SKM-1 treated with dmso at 0.1 percent for 144 hours (cell line): ENCODE results near the gene RBM10.

Experiments
- DNase-seq: peaks from one replicate; lab custom pipeline; 2025; ENCODE audit not compliant: unreplicated experiment; lab: John Stamatoyannopoulos, UW

The RBM10 gene

GRCh38 chrX:47194194-47194787 lies 49.3 kb downstream of the RBM10 start:
- no peak for DNase-seq

DNA sequence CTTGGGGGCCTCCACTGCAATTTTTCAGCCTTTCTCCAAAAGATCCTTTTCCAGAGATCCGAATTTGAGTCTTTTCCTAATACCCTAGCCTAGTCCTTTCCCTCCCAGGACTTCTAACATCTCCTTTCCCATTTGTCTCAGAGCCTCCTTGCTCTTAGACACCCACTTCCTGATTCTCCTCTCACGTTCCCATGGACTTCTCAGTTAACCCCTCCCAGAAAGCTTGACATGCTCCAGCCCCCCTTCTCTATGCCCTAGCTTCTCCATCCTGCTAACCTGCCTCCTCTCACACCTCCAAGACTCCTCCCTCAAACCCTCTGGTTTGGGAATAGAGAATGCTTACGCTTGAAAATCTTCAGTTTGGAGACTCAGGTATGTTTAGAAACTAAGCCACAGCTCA lies 51.1 kb downstream of the RBM10 start:
- DNase-seq: no peak

DNA sequence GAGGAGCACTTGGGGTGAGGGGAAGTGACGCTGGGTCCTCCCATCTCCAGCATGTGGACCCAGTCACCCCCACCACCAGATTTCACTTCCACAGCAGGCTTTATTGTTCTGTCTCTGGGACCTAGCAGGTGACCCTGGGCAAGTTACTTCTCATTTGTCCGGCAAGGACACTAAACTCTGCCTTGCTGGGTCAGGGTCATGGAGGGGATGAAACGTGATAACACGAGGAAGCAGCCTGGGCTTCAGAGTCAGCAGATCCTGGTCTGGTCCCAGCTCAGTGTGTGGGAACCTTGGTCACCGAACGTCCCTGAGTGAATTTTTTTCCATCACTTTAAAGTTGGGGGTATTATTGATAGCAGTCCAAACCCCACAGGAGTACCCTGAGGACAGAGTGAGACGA lies 52.5 kb downstream of the RBM10 start:
- no peak for DNase-seq

- no peak for DNase-seq
Observed at GRCh38 chrX:47198026-47198686, 53.1 kb downstream of the RBM10 start.

- no peak for DNase-seq
Observed at GRCh38 chrX:47198687-47199080, 53.7 kb downstream of the RBM10 start.

DNA sequence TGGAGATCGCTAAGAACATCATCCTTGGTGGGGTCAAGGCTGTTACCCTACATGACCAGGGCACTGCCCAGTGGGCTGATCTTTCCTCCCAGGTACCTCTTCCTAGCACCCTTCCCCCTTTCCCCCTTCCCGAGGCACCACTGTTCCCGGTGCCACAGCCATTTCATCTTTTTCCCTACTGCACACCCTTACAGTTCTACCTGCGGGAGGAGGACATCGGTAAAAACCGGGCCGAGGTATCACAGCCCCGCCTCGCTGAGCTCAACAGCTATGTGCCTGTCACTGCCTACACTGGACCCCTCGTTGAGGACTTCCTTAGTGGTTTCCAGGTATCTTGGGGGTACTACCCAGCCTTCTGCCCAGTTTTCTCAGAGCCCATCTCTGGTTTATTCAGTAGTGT lies 54.3 kb downstream of the RBM10 start:
- DNase-seq: no peak

DNA sequence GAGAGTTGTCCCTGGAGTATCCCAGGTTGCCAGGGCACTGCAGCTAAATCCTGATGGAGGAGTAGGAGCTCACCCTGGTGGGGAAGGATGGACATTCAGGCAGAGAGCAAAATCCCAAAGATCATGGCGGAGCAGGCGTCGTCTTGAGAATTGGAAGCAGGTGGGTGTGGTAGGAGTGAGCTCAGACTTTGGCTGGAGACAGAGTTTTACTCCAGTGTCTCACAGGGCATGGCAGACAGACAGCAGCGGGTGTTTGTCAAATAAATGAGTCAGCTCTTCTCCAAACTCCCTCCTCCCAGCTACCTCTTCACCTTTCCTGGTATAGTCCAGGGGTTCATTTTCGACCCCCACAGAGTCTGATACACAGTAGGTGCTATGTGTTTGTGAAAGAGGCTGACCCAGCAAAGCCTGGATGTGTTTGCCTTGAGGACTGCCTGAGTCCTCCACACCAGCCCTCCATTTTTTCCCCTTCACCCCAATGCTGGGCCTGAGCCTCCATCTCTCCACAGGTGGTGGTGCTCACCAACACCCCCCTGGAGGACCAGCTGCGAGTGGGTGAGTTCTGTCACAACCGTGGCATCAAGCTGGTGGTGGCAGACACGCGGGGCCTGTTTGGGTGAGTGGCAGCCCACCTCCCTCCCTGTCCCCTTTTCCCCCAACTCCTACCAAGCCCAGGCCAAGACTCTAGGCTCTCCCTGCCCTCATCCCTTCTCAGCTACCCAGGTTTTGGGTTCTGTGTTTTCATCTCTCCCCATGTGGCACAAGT lies 55.5 kb downstream of the RBM10 start:
- no peak for DNase-seq

GRCh38 chrX:47201345-47201944 lies 56.4 kb downstream of the RBM10 start:
- no peak for DNase-seq

- DNase-seq: no peak
Observed at GRCh38 chrX:47202316-47202715, 57.3 kb downstream of the RBM10 start.

- DNase-seq: no peak
Observed at GRCh38 chrX:47202877-47203276, 57.9 kb downstream of the RBM10 start.

GRCh38 chrX:47204970-47205369 lies 59.9 kb downstream of the RBM10 start:
- DNase-seq: no peak

DNA sequence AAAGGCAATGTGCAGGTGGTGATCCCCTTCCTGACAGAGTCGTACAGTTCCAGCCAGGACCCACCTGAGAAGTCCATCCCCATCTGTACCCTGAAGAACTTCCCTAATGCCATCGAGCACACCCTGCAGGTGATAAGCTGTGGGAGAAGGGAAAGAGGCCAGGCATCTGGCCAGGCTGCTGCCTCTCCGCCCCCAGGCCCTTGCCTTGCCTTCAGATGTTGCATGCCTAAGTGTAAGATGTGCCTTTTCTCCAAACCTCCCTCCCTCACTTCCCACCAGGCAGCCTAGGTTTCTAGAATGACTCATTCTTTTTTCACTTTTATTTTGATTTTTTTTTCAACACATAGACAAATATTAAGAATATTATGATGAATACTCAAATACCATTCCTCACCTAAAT lies 61.3 kb downstream of the RBM10 start:
- DNase-seq: no peak

DNA sequence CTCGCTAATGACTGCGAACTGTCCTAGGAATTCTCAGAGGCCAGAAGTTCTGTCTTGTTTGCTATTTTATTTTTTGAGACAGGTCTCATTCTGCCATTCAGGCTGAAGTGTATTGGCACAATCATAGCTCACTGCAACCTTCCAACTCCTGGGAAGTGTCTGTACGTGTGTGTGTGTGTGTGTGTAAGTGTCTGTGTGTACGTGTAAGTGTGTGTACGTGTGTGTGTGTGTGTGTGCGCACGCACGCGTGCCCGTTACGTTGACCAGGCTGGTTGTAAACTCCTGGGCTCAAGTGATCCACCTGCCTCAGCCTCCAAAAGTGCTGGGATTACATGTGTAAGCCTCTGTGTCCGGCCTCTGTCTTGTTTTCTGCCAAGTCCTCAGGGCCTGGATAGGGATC lies 63.1 kb downstream of the RBM10 start:
- DNase-seq: no peak

DNA sequence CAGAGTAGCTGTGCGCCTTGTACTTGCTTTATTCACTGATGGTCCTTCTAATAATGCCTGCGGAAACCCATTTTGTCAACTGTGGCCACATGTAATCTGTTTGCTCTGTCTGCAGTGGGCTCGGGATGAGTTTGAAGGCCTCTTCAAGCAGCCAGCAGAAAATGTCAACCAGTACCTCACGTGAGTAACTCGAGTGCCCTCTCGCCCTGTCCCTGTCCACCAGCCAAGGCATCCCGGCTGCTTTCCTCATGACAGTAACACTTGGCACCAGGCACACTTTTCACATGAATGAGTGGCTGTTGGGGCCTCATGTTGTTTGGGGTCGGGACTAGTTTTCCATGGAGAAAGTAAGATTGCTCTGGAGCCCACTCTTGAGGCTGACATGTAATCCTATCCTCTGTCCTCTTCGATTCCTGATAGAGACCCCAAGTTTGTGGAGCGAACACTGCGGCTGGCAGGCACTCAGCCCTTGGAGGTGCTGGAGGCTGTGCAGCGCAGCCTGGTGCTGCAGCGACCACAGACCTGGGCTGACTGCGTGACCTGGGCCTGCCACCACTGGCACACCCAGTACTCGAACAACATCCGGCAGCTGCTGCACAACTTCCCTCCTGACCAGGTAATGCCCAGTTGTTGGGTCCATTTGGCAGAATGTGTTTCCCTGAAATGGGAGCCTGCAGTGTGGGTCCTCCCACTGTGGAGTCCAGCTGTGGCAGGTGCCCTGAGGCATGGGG lies 64.7 kb downstream of the RBM10 start:
- DNase-seq: no peak

DNA sequence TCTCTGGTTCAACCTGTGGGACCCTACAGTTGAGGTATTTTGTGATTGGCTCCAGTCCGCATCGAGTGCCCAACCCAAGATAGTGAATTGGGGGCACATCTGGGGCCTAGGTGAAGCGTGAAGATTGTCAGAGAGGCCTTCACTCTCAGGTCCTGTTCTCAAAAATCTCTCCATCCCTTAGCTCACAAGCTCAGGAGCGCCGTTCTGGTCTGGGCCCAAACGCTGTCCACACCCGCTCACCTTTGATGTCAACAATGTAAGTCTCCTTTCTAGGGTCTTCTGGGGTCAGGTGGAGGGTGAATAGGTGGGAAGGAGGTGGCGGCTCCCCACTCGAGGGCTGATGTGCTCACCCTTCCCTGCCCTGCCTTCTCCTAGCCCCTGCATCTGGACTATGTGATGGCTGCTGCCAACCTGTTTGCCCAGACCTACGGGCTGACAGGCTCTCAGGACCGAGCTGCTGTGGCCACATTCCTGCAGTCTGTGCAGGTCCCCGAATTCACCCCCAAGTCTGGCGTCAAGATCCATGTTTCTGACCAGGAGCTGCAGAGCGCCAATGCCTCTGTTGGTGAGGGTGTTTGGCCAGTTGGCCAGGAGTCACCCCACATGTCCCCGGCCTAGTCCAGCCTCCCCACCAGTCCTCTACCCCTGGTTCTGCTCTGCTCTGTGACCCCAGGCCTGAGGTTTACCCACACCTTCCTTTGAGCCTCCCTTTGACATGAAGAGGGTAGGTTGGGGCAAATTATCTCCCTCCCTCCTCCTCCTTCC lies 65.8 kb downstream of the RBM10 start:
- no peak for DNase-seq

DNA sequence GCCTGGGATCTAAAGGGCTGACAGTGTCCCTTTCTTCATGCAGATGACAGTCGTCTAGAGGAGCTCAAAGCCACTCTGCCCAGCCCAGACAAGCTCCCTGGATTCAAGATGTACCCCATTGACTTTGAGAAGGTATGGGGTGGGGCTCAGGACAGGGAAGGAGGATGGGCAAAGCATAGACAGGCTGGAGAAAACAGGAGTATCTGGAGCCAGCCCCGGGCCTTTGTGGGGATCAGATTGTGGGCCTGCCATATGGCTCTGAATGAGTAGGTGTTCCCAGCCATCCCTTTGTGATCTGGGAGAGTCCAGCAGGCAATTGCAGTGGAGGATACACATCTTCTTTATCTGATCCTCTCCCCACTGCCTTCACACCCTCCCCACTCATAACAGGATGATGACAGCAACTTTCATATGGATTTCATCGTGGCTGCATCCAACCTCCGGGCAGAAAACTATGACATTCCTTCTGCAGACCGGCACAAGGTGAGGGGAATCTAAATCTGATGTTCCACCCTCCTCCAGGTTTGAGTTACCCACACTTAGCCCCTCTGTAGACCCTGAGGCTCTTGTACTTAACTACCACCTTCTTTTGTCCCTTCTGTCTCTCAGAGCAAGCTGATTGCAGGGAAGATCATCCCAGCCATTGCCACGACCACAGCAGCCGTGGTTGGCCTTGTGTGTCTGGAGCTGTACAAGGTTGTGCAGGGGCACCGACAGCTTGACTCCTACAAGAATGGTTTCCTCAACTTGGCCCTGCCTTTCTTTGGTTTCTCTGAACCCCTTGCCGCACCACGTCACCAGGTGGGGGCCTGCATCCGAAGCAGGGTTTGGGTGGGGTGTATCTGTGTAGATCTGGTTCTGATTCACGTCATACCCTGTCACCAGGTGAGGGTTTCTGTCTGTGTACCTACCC lies 67.6 kb downstream of the RBM10 start:
- DNase-seq: no peak

GRCh38 chrX:47214435-47215077 lies 69.5 kb downstream of the RBM10 start:
- DNase-seq: no peak

DNA sequence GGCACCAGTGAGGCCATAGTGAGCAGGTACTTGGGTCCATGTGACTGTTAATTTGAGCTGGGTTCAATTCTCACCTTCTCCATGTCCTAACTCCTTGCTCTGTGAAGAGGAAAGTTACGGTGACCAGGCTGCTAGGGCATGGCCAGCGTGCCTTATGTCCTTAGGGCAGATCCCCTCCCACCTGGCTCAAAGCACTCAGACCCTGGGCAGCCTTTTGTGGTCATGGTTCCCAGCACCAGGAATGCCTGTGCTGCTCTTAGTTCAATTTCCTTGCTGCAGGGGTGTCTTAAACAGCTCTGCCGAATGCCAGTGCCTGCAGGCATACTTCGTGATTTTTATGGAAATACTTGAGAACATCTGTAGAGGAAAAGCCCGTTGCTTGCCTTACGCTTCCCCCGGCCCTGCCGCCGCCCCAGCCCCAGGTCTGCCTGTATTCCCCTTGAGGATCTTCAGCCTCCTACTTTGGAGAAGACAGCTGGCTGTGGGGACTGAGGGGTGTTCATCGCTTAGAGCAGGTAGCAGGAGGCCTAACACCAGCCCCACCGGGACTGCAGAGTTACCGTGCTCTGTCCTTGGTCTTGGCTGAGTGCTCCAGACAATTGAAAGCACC lies 70.4 kb downstream of the RBM10 start:
- DNase-seq: no peak
